Measurements from ENCODE around the gene AGA.

Gene AGA

GRCh38 chr4:177391287-177391686 is 51.0 kb downstream of the AGA start:
- DNase-seq (ENCODE audit: low read depth in 2 of 2) = no peak

GRCh38 chr4:177386278-177386815 is 55.9 kb downstream of the AGA start:
- no peak for DNase-seq (ENCODE audit: low read depth in 2 of 2)

GRCh38 chr4:177385576-177386277 is 56.5 kb downstream of the AGA start:
- DNase-seq (ENCODE audit: low read depth in 2 of 2) = no peak

GRCh38 chr4:177384856-177385397 is 57.3 kb downstream of the AGA start:
- DNase-seq (ENCODE audit: low read depth in 2 of 2) = no peak

GRCh38 chr4:177381762-177382310 is 60.4 kb downstream of the AGA start:
- DNase-seq (ENCODE audit: low read depth in 2 of 2) = no peak
